ENCODE results near the gene EVI5L. TPM values are rescaled to one million over a fixed set of nuclear protein-coding genes. Genes with fewer than 3 reads are reported as not detected.

EVI5L gene
- total and polyA plus RNA-seq, 3 donors from 2014 or later = 45.8 to 69.3 (median 68.9) TPM

GRCh38 chr19:7830272-7830771 lies 304 bp downstream of the EVI5L start:
- no peak for TF ChIP-seq POLR2A (IDR thresholded peaks at IDR 0.05)
- TF ChIP-seq, protein P1, sequence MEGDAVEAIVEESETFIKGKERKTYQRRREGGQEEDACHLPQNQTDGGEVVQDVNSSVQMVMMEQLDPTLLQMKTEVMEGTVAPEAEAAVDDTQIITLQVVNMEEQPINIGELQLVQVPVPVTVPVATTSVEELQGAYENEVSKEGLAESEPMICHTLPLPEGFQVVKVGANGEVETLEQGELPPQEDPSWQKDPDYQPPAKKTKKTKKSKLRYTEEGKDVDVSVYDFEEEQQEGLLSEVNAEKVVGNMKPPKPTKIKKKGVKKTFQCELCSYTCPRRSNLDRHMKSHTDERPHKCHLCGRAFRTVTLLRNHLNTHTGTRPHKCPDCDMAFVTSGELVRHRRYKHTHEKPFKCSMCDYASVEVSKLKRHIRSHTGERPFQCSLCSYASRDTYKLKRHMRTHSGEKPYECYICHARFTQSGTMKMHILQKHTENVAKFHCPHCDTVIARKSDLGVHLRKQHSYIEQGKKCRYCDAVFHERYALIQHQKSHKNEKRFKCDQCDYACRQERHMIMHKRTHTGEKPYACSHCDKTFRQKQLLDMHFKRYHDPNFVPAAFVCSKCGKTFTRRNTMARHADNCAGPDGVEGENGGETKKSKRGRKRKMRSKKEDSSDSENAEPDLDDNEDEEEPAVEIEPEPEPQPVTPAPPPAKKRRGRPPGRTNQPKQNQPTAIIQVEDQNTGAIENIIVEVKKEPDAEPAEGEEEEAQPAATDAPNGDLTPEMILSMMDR (IDR thresholded peaks at IDR 0.05) = no peak
- 0 to 1% methylated on average over 1 to 33 of the region's 53 CpGs for WGBS, 2 donors

DNA sequence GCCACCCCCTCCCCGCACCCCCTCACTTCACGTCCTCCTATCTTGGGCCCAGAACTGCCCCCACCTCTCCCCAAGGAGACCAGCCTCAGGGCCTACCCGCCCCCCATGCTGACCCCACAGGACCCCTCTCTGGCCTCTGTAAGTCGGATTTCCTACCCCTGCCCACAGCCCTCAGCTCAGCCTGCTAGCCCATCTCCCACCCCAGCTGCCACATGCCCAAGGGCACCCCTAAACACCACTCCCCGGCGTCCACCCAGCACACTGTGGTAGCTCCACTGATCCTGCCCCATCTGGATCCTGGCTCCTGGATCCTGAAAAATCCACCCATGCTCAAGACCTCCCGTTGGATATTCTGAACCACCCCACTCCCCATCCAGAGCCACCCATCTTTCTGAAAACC lies 805 bp downstream of the EVI5L start:
- Histone ChIP-seq H3K36me3 (ENCODE audit: low read depth, missing control alignments) (no peaks in the 10 kb centered on the region), H3K4me1 (peaks cover 12% of the 10 kb centered on the region), H3K4me3 (peak overlapping the region; percentile 60 to 69), H3K9me3 (no peaks in the 10 kb centered on the region), H3K27me3 (no peaks in the 10 kb centered on the region), H3K27ac (no peak overlapping the region)
- intact Hi-C loops (cut with DNase I; ENCODE audit: low total_unique reads) = no loop called here
- WGBS, 2 donors = 23 to 32% methylated on average over 4 to 7 of the region's 7 CpGs
- DNase-seq = no peak
- TF ChIP-seq POLR2A (IDR thresholded peaks at IDR 0.05) = no peak
- TF ChIP-seq, protein P1 (IDR thresholded peaks at IDR 0.05) = no peak

More at GRCh38 chr19:7830272-7830771, 304 bp downstream of the EVI5L start:
- no peak for DNase-seq
- H3K9me3 ChIP-seq = no peaks in the 10 kb centered on the region
- intact Hi-C loops (cut with DNase I; ENCODE audit: low total_unique reads) = no loop called here
- H3K27me3 ChIP-seq = no peaks in the 10 kb centered on the region
- H3K36me3 ChIP-seq (ENCODE audit: low read depth, missing control alignments) = no peaks in the 10 kb centered on the region
- no peak overlapping the region for H3K27ac ChIP-seq
- peak overlapping the region; percentile 60 to 69 for H3K4me3 ChIP-seq
- peaks cover 12% of the 10 kb centered on the region for H3K4me1 ChIP-seq

GRCh38 chr19:7831452-7831851 lies 1.4 kb downstream of the EVI5L start:
- H3K4me3 ChIP-seq = no peak overlapping the region
- H3K36me3 ChIP-seq (ENCODE audit: low read depth, missing control alignments) = no peaks in the 10 kb centered on the region
- 52 to 65% methylated on average over 2 to 10 of the region's 10 CpGs for WGBS, 2 donors
- peaks cover 12% of the 10 kb centered on the region for H3K4me1 ChIP-seq
- TF ChIP-seq, protein P1 (IDR thresholded peaks at IDR 0.05) = peak in 1 of 3 experiments; percentile 15
- no peak for TF ChIP-seq POLR2A (IDR thresholded peaks at IDR 0.05)
- H3K27ac ChIP-seq = no peak overlapping the region
- DNase-seq = no peak
- no peaks in the 10 kb centered on the region for H3K27me3 ChIP-seq
- H3K9me3 ChIP-seq = no peaks in the 10 kb centered on the region
- intact Hi-C loops (cut with DNase I; ENCODE audit: low total_unique reads) = no loop called here

DNA sequence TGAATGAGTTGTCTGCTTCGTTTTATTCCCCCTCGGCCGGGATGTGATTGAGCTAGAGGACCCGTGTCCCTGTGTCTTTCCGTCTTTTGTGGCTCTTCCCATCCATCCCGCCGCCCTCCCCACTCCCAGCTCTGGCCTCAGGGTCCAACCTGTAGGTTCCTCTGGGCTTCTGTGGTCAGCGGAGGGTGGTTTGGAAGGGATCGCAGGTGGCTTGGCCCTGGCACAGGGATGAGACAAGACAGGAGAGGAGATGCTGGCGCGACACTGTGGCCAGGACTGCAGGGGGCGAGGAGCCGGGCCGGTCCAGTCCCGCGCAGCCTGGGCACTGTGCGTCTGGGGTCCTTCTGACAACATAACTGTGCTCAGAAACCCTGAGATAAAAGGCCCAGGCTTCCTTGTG lies 2.0 kb downstream of the EVI5L start:
- peaks cover 12% of the 10 kb centered on the region for H3K4me1 ChIP-seq
- no peaks in the 10 kb centered on the region for H3K36me3 ChIP-seq (ENCODE audit: low read depth, missing control alignments)
- TF ChIP-seq, protein P1 (IDR thresholded peaks at IDR 0.05) = no peak
- no peak for TF ChIP-seq POLR2A (IDR thresholded peaks at IDR 0.05)
- no peak overlapping the region for H3K4me3 ChIP-seq
- intact Hi-C loops (cut with DNase I; ENCODE audit: low total_unique reads) = no loop called here
- DNase-seq = no peak
- no peaks in the 10 kb centered on the region for H3K27me3 ChIP-seq
- 84 to 85% methylated on average over 16 to 17 of the region's 17 CpGs for WGBS, 2 donors
- no peak overlapping the region for H3K27ac ChIP-seq
- no peaks in the 10 kb centered on the region for H3K9me3 ChIP-seq

GRCh38 chr19:7832781-7833180 lies 2.8 kb downstream of the EVI5L start:
- TF ChIP-seq, protein P1 (IDR thresholded peaks at IDR 0.05) = no peak
- TF ChIP-seq POLR2A (IDR thresholded peaks at IDR 0.05) = no peak
- 67 to 81% methylated on average over 8 to 12 of the region's 12 CpGs for WGBS, 2 donors
- Histone ChIP-seq H3K4me3 (no peak overlapping the region), H3K4me1 (peaks cover 12% of the 10 kb centered on the region), H3K36me3 (ENCODE audit: low read depth, missing control alignments) (no peaks in the 10 kb centered on the region), H3K27ac (no peak overlapping the region), H3K27me3 (no peaks in the 10 kb centered on the region), H3K9me3 (no peaks in the 10 kb centered on the region)
- DNase-seq = no peak
- intact Hi-C loops (cut with DNase I; ENCODE audit: low total_unique reads) = no loop called here
